Hepatocyte (in vitro differentiated cells): ENCODE results near the gene DYSF.

ENCODE experiments used
- CTCF ChIP-seq: fragments of 200-600 bp; sonication (generic); IDR thresholded peaks from 2 replicates; pipeline ENCODE4 v1.5.1; 2016; ENCODE audit warnings: antibody characterized with exemption, mild to moderate bottlenecking; ENCODE audit not compliant: poor library complexity
- EZH2 ChIP-seq: fragments of 200-600 bp; sonication (generic); IDR thresholded peaks from 2 replicates; pipeline ENCODE4 v1.6.1; 2016; ENCODE audit warnings: antibody characterized with exemption, mild to moderate bottlenecking, borderline replicate concordance
- EZH2phosphoT487 ChIP-seq: fragments of 200-600 bp; sonication (generic); IDR thresholded peaks from one replicate; pipeline ENCODE4 v1.6.1; 2018; ENCODE audit warnings: antibody characterized with exemption, mild to moderate bottlenecking, low read depth, moderate library complexity; ENCODE audit not compliant: unreplicated experiment, severe bottlenecking

GRCh38 chr2:71551631-71551915 is 98.2 kb downstream of the DYSF start:
- TF ChIP-seq CTCF (no peak), EZH2 (no peak), EZH2phosphoT487 (no peak)
